DOHH2 (cell line): ENCODE measurements around the gene SNRPD1.

Experiments
- EZH2phosphoT487 ChIP-seq: fragments of 200-600 bp; sonication (generic); IDR thresholded peaks from 2 replicates; pipeline ENCODE4 v1.6.1; 2017; ENCODE audit warnings: borderline replicate concordance, mild to moderate bottlenecking, antibody characterized with exemption, low read length, moderate library complexity, mixed read lengths
- TF ChIP-seq, protein P1 (sequence below): fragments of 200-600 bp; sonication (generic); IDR thresholded peaks from one replicate; pipeline ENCODE4 v1.5.1; 2014; ENCODE audit warnings: antibody characterized with exemption, mild to moderate bottlenecking, low read depth, low read length; ENCODE audit not compliant: poor library complexity, severe bottlenecking

DNA sequence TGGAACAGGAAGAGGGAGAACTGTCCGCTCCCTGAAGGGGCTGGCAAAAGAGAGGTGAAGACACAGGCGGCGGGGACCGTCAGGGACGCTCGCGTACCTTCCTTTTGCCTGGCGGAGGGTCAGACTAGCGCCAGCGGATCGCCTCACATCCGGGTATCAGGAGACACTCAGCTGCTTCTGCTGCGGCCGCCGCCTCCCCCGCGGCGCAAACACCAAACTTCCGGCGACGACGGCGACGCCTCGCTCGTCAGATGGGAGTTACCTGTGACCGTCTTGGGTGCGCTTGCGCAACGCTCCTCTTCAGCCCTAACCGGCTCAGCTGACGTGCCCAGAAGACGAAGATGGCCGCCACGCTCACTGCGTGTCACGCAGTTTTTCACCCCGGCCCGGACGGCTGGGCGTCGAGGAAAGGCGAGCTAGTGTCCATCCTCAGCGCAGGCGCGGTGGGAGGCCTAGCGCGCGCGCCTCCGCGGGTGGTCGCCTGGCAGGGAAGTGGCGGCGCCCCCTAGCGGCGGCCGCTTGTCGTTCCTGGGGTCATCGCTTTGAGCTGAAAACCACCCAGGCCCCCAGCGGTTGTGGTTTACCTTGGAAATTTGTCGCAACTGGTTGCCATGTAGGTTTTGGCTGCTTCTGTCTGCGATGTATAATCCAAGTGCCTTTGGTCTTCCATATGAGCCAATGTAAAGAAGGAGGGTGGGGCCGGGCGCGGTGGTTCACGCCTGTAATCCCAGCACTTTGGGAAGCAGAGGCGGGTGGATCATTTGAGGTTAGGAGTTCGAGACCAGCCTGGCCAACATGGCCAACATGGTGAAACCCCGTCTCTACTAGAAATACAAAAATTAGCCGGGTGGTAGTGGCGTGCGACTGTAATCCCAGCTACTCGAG lies 11.3 kb upstream of the SNRPD1 start, which contains the start of gene ESCO1:
- no peak for TF ChIP-seq EZH2phosphoT487
- TF ChIP-seq, protein P1, sequence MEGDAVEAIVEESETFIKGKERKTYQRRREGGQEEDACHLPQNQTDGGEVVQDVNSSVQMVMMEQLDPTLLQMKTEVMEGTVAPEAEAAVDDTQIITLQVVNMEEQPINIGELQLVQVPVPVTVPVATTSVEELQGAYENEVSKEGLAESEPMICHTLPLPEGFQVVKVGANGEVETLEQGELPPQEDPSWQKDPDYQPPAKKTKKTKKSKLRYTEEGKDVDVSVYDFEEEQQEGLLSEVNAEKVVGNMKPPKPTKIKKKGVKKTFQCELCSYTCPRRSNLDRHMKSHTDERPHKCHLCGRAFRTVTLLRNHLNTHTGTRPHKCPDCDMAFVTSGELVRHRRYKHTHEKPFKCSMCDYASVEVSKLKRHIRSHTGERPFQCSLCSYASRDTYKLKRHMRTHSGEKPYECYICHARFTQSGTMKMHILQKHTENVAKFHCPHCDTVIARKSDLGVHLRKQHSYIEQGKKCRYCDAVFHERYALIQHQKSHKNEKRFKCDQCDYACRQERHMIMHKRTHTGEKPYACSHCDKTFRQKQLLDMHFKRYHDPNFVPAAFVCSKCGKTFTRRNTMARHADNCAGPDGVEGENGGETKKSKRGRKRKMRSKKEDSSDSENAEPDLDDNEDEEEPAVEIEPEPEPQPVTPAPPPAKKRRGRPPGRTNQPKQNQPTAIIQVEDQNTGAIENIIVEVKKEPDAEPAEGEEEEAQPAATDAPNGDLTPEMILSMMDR = peak; percentile 71
